Jurkat, Clone E6-1 (cell line): ENCODE measurements around the gene RIPPLY2. TPM values are rescaled to one million over a fixed set of nuclear protein-coding genes. Genes with fewer than 3 reads are reported as not detected.
"Not testable (repeated sequence)": the region's sequence is repeated elsewhere in the genome, so short reads cannot be mapped to it uniquely, and the experiment has no call there.

Experiments
- DNase-seq: peaks from one replicate; pipeline ENCODE4 v3.0.0-alpha.2; 2011; ENCODE audit warnings: low read depth, low spot score
- H3K4me3 ChIP-seq: 2 replicates; pipeline ENCODE4 v1.5.1; 2011; ENCODE audit warnings: mild to moderate bottlenecking, low read length, control low read depth, moderate library complexity
- polyA plus RNA-seq: library from polyadenylated mRNA; unstranded; fragments of >200 nt; gene quantifications from one replicate; pipeline ENCODE4 v1.2.1, GENCODE V29; 2012; ENCODE audit warnings: missing spikeins; ENCODE audit not compliant: insufficient read length, insufficient read depth

The RIPPLY2 gene, protein sequence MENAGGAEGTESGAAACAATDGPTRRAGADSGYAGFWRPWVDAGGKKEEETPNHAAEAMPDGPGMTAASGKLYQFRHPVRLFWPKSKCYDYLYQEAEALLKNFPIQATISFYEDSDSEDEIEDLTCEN
- polyA plus RNA-seq, result not detected

DNA sequence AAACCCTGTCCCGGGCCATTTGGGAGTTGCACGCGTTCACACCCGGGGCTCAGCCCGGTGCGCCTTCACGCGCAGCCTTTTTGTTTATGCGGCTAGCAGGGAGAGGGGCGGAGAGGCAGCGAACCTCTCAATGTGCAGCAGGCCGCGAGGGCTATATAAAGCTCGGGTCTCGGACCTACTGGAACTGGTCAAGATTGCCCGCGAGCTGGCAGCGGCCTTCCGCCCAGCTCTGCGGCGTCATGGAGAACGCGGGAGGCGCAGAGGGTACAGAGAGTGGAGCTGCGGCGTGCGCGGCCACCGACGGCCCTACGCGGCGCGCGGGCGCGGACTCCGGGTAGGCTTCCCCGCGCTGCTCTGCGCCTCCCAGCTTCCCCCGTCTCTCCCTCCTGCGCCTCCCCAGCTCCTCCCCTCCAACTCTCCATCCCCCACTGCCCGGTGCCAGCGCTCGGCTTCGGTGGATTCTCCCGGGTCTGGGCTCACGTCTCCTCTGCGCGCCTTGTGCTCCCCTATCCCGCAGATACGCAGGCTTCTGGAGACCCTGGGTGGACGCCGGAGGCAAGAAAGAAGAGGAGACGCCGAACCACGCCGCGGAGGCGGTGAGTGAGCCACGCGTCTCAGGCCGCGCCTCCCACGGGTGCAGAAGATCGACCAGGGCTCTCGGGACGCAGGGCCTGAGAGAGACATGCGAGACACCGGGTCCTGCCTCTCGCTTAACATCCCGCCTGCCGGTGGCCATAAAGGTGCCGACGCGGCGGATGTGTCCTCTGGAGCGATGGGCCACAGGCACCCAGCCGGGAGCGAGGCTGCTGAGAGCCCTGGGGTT, at the start of gene RIPPLY2:
Gene RIPPLY2, plus strand, starts transcription at position 183 of the 823 bp plus-strand sequence. Its CDS starts 57 bp downstream, at position 240.
- no peak within 1 kb of the TSS for H3K4me3 ChIP-seq

DNA sequence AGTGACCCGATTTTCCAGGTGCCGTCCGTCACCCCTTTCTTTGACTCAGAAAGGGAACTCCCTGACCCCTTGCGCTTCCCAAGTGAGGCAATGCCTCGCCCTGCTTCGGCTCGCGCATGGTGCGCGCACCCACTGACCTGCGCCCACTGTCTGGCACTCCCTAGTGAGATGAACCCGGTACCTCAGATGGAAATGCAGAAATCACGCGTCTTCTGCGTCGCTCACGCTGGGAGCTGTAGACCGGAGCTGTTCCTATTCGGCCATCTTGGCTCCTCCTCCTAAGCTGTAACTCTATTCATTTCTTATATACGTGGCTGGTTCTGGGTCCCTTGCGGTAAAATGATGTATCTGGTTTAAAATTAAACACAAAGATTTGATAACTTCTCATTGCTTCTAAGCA, 49.7 kb upstream of the RIPPLY2 start:
- not testable (repeated sequence) for DNase-seq, H3K4me3 ChIP-seq

More for the DNA sequence above, at the start of gene RIPPLY2:
- DNase-seq, result no peak

DNA sequence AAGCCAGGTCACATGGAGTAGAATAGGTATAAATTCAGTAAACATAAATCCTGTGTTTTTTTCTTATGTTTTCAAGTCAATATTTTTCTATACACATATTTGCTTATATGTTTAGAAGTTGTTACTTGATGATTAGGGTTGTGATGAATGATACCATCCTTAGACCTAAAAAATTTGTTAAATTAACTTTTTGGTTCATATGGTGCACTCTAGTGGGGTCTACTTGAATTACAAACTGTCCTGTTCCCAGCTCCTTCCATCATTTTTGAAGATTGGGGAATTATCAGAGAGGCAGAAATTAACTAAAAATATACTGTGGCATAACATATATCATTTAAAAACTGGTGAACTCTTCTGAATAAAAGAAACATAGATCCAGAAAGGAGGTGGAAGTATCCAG, 48.3 kb upstream of the RIPPLY2 start:
- no peak for DNase-seq

DNA sequence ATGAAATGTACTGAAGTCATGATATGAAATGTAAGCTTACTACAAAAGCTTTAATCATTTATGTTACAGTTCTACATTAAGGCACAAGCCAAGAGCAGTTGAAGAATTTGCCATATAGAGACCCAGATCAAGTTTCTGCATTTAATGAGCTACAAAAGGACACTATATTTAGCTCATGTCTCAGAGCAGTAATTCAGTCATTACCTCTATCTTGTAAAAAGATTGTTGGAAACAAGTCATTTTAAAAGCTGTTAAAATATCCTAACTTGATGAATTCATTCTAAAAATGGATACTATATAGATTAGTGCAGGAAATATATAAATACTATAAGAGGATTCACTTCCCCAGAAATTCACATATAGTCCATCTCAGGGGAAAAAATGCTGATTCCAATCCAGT, 45.2 kb upstream of the RIPPLY2 start:
- DNase-seq, result no peak
- no peak overlapping the region for H3K4me3 ChIP-seq

More for the DNA sequence above, 48.3 kb upstream of the RIPPLY2 start:
- H3K4me3 ChIP-seq, result no peak overlapping the region

DNA sequence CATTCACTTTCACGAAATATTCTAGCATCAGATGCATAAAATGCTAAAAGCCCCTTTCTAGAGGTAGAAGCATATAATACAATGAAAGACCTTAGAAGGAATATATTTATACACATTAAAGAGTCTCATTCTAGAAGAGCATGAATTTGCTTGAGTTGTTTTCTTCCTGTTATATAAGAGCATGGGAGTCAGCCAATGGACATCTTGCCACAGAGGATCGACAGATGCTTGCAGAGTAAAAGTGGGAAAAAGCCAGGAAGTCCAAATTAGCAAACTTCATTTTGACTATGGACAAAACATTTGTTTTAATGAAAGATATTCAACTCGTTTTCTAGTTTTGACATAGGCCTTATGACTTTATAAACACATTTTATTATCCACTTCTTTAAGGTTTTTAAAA, 44.2 kb upstream of the RIPPLY2 start:
- no peak overlapping the region for H3K4me3 ChIP-seq
- DNase-seq, result no peak

DNA sequence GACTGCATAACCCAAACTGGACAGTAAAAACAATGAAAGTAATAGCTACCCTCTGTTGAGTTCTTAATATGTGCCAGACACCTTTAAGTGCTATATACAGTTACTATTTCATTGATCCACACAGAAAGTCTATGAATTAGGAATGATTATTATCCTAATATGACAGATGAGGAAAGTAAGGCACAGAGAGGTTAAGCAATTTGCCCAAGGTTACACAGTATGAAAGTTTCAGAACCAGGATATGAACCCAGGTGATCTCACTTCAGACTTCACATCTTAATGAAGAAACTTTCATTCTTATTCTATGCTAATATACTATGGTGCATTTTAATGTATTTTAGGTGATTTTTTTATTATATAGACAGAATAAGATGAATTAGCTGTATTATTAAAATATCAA, 40.6 kb upstream of the RIPPLY2 start:
- no peak for DNase-seq
- H3K4me3 ChIP-seq, result no peak overlapping the region

DNA sequence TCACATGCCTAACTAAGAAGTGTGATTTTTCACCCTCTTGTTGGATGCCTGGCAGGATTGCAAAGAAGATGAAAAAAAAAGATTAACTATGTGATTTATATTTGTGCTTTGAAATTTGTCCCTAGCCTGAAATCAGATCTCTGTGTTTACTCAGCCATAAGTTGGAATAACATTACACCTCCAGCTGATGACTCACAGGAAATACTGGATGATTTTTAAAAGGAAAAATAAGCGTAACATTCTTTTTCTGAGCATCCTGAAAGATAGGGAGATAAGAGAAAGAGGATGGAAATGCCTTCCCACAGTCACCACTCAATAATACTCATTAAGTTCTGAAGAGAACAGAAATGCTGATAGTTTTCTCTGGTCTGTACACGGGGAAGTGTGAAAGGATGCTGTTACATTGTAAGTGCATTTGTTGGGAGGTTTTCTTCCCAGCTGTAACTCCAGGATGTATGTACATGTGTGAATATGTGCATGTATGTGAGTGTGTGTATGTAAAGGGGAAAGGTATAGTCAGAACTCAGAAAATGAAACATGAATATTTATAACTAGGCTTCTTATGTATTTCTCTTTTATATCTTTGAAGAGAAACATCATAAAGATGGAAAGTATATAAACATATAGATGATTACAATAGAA, 37.4 kb upstream of the RIPPLY2 start:
- no peak for DNase-seq
- no peak overlapping the region for H3K4me3 ChIP-seq

DNA sequence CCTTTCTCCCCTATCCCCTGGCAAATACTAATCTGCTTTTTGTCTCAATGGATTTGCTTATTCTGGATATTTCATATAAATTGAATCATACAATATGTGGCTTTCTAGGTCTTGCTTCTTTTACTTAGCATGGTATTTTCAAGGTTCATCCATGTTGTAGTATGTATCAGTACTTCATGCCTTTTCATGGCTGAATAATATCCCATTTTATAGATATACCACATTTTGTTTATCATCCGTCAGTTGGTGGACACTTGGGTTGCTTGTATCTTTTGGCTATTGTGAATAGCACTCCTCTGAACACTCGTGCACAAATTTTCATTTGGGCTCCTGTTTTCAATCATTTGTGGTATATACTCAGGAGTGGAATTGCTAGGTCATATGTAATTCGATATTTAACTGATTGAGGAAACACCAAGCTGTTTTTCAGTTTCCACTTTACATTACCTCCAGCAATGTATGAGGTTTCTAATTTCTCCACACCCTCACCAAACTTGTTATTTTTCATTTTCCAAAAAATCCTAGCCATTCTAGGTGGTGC, 30.5 kb upstream of the RIPPLY2 start:
- no peak for DNase-seq
- H3K4me3 ChIP-seq, result no peak overlapping the region

DNA sequence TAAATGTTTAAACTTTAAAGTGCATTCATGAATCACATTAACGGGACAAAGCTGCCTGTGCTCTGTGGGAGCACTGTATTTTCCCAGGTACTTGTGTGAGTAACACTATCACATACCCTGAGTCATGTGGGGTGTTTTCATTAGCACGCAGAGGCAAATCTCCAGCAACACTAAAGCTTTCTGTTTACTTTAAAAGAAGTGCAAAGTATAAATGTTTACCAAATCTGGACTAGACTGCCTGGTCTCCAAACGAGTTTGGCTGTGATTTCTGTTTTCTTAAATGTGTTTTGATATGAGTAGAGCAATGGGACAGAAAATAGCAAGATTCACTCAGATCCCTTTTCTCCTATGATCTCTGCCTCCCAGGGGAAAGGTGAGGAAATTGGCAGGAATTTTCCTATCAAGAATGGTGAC, 28.8 kb upstream of the RIPPLY2 start:
- no peak overlapping the region for H3K4me3 ChIP-seq
- no peak for DNase-seq

DNA sequence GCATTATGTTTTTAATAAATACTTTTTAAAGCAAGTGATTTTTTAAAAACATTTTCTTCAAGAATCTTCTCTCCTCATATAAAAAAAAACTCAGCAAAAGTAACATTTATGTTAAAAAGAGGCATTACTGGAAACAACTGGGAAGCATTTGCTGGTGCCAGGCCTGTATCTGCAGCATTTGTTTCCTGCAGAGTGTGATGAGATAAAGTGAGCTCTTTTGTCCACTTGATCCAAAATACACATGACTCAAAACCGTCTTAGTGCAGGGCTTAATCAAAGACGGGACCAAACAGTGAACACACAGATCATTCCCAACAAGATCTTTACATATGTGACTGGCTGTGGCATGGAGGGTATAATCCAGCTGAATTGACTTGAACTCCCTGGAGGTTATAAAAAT, 28.3 kb upstream of the RIPPLY2 start:
- DNase-seq, result no peak
- no peak overlapping the region for H3K4me3 ChIP-seq

DNA sequence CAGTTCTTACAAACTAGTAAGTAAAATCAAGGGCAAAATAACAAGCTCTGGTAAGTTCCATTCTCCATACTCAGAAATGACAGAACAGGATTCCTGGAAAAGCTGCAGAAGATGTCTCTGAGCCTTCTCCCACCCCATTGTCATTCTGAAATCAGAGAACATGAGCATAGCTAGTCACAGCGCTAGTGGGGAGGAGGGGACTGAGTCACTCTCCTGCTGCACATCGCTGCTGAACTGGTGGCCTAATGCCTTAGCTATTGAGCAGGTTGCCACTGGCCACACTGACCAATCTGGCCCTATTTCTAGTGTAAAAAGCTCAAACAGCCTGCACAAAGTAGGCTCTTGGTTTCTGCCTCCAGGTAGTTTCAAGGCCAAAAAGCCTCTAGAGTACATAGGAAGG, 26.1 kb upstream of the RIPPLY2 start:
- DNase-seq, result no peak
- no peak overlapping the region for H3K4me3 ChIP-seq

DNA sequence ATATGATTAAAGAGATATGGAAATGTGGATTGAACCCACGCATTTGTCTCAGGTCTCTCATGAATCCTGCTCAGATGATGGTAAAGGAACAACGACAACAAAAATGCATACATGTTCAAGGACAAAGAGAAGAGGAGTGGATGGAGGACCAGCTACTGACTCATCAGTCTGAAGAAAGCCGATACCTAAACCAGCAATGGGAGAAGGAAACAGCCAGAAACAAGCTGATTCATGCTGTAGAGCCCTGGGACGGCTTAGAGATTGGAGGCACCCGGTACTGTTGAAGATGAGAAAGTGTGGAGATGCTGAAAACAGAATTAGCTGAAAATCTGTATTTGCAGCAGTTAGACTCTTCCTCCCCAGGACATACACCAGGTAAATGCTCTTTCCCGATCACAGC, 14.4 kb upstream of the RIPPLY2 start:
- no peak overlapping the region for H3K4me3 ChIP-seq
- DNase-seq, result no peak

DNA sequence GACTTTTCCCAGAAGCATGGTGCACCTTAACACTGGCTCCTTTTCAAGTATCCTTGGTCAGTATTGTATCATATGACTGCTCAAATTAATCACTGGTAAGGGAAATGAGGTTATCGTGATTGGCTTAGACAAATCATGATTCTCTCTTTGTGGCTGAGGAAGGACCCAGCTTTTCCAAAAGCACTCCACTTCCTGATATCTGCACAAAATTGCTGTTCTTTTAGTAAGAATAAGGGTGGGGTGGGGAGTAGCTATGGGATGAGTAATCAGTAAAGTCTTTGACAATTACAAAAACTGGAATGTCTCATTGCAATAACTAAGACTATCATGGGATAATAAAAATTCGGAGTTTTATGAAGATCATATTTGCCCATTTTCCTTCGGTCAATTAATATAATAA, 9.0 kb upstream of the RIPPLY2 start:
- no peak overlapping the region for H3K4me3 ChIP-seq
- no peak for DNase-seq

DNA sequence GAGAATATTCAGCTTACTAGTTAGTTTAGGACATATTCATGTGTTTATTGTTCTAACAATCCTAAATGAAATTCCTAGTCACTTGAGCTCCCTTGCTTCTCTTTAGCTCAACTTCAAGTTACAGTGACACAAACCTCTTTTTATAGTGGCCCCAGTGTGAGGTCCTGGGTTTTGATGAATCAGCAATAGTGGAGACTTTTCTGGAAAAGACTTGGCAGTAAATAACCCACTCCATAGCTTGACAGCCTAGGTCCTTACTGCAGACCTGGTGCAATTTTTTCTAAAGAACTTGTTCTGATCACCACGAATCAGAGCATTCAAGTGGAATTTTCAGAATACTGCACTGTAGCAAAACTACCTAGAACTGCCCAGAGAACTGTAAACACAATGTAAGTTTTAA, 6.9 kb upstream of the RIPPLY2 start:
- DNase-seq, result no peak
- H3K4me3 ChIP-seq, result no peak overlapping the region

DNA sequence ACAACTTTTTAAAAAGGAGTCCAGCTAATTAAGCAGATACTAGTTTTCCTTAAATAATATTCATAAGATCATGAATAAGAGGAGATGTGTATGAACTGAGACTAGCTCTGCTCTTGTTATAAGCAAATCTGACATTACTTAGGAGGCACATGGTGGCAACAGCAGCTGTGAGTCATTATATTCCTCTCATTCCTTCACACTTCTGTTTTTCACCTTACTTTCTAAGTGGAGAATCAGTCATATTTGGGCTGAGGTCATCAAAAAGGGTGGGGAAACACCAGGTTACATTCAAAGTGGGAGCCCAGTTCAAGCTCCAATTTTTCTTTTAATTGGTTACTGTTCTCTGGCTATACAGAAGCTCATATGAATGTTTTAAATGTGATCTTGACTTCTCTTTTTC, 6.0 kb upstream of the RIPPLY2 start:
- DNase-seq, result no peak
- H3K4me3 ChIP-seq, result no peak overlapping the region

DNA sequence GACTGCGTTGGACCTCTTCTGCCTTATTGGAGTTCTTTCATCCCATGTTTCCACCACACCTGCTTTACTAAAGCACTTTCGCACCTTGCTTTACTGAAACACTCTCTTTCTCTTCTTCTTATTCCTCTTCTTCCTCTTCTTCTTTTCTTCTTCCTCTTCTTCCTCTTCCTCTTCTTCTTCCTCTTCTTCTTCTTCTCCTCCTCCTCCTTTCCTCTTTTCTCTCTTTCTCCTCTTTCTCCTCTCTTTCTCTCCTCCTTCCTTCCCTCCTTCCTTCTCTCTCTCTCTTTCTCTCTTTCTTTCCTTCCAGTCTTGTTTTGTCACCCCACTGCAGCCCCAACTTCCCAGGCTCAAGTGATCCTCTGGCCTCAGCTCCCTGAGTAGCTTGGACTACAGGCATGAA, 4.0 kb upstream of the RIPPLY2 start:
- DNase-seq, result no peak
- no peak overlapping the region for H3K4me3 ChIP-seq

DNA sequence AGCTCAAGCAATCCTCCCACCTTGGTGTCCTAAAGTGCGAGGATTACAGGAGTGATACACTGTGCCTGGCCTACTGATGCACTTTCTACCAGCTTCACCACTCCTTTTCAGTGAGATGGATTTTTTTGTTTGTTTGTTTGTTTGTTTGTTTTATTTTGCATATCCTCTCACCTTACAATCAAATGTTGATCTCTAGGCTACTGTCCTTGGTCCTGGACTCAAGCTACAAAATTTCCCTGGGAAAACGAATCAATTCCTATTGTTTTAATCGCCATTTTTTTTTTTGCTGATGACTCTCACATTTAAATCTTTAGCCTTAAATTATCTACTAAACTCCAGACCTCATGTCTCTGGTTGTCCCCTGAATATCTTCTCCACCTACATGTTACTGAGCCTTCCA, 3.5 kb upstream of the RIPPLY2 start:
- no peak for DNase-seq
- H3K4me3 ChIP-seq, result no peak overlapping the region

DNA sequence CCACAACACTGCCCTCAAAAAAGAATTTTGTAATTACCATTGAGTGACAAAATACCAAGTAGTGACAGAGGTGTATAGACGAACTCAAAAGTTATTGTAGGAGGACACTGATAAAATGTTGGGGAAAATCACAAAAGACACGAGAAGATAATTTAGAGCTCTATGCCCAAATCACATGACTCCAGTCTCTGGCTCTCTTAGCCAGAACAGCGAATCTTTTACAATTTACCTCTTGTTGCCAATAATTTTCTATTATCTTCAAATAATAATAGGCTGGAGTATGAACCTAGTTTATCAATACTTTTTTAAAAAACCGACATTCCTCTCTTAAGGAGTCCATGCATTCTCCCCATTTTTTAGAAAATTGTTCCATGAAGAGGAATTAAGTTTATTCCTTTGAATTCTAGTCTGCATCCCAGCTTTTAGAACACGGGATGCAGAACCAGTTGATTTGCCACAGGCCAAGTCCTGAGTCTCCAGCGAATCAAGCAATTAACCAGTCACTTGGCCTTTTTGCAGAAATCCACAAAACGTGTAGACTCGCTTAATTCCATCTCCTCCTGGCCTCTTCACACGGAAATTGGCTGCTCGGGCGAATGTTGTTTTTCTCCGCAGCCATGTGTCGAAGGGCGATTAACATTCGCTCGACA, 507 bp upstream of the RIPPLY2 start:
- no peak overlapping the region for H3K4me3 ChIP-seq
- no peak for DNase-seq

DNA sequence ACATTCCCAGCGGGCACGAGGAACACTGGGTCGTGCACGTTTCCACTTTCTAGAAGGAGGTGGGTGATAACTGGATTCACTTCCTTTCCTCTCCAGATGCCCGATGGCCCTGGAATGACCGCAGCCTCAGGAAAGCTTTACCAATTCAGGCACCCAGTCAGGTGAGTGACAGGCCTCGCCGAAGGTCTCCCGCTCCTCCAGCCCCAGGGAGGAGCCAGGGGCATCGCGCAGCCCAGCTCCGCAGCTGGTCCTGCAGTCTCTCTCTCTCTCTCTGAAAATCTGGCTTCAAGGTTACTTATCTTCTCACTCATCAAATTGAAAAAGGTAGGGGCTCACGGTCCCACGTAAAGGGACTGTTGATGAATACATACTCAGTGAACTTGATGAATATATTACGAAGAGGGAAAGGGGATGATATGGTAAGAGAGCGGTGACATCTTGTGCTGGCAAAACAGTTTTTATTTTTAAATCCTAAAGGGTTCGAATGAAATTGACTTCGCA, 891 bp downstream of the RIPPLY2 start:
- DNase-seq, result no peak
- H3K4me3 ChIP-seq, result no peak overlapping the region
